NOMO-1 (cell line): ENCODE measurements around the gene UBA6.
A peak's percentile ranks its signal among the peaks of the same experiment; 100 is the strongest.

ENCODE experiments used
- DNase-seq, 2 experiments: peaks; one replicate each; lab custom pipeline; 2025; ENCODE audit not compliant: unreplicated experiment in 2 of 2; lab: John Stamatoyannopoulos, UW

UBA6 gene

GRCh38 chr4:67581913-67582312 lies 119.0 kb downstream of the UBA6 start:
- DNase-seq: no peak

- no peak for DNase-seq
These were observed 119.6 kb downstream of the UBA6 start for GRCh38 chr4:67581208-67581857.

GRCh38 chr4:67580577-67580976 lies 120.4 kb downstream of the UBA6 start:
- no peak for DNase-seq

- DNase-seq: no peak
These were observed 124.4 kb downstream of the UBA6 start for GRCh38 chr4:67576538-67576937.

GRCh38 chr4:67576059-67576466 lies 124.9 kb downstream of the UBA6 start:
- no peak for DNase-seq

GRCh38 chr4:67575232-67576058 lies 125.5 kb downstream of the UBA6 start:
- DNase-seq: peak; percentile 68 to 85

- no peak for DNase-seq
These were observed 127.8 kb downstream of the UBA6 start for GRCh38 chr4:67573193-67573592.

- DNase-seq: no peak
These were observed 129.0 kb downstream of the UBA6 start for GRCh38 chr4:67571975-67572374.

- DNase-seq: no peak
These were observed 130.4 kb downstream of the UBA6 start for GRCh38 chr4:67570537-67570936.

- DNase-seq: peak in 1 of 2 experiments; percentile 52
These were observed 132.1 kb downstream of the UBA6 start for GRCh38 chr4:67568820-67569219.

GRCh38 chr4:67566335-67566734 lies 134.6 kb downstream of the UBA6 start:
- no peak for DNase-seq

GRCh38 chr4:67565284-67565683 lies 135.7 kb downstream of the UBA6 start:
- no peak for DNase-seq
